SU-DHL-6 (cell line): ENCODE measurements around the gene KCNT2.

Experiments used
- H2AFZ ChIP-seq: fragments of 200-600 bp; sonication (generic); 2 replicates; pipeline ENCODE4 v1.6.1; 2014; ENCODE audit warnings: low read depth, mild to moderate bottlenecking, moderate library complexity, mixed read lengths, antibody characterized with exemption, low read length; ENCODE audit not compliant: severe bottlenecking
- H3F3A ChIP-seq: fragments of 200-600 bp; shearing (Covaris generic); 2 replicates; pipeline ENCODE4 v1.6.0; 2016; ENCODE audit warnings: antibody characterized with exemption, mild to moderate bottlenecking; ENCODE audit not compliant: insufficient read depth
- H3K27ac ChIP-seq: fragments of 200-600 bp; sonication (generic); 2 replicates; pipeline ENCODE4 v1.5.1; 2016; ENCODE audit warnings: low read depth, mild to moderate bottlenecking, low read length, moderate library complexity, mixed read lengths
- H3K27me3 ChIP-seq: fragments of 200-600 bp; sonication (generic), shearing (Covaris generic); 2 replicates; pipeline ENCODE4 v1.6.0; 2014; ENCODE audit warnings: mild to moderate bottlenecking, low read length
- H3K36me3 ChIP-seq: fragments of 200-600 bp; sonication (generic); 2 replicates; pipeline ENCODE4 v1.6.1; 2014; ENCODE audit warnings: mild to moderate bottlenecking, low read length, mixed read lengths
- H3K4me2 ChIP-seq: fragments of 300-600, 200-600 bp; shearing (Covaris generic), sonication (generic); 2 replicates; pipeline ENCODE4 v1.6.0; 2014; ENCODE audit warnings: low read length, low read depth, mild to moderate bottlenecking; ENCODE audit not compliant: poor library complexity, severe bottlenecking
- H3K4me3 ChIP-seq: fragments of 200-600 bp; sonication (generic); 2 replicates; pipeline ENCODE4 v1.5.1; 2014; ENCODE audit warnings: antibody characterized with exemption, low read length, mild to moderate bottlenecking, mixed read lengths; ENCODE audit not compliant: insufficient read depth, poor library complexity, severe bottlenecking
- H3K79me2 ChIP-seq: fragments of 200-600 bp; sonication (generic); 2 replicates; pipeline ENCODE4 v1.6.1; 2014; ENCODE audit warnings: mild to moderate bottlenecking, low read length, moderate library complexity; ENCODE audit not compliant: insufficient read depth
- H3K9ac ChIP-seq: fragments of 200-600 bp; sonication (generic); 2 replicates; pipeline ENCODE4 v1.7.0; 2014; ENCODE audit warnings: mild to moderate bottlenecking, low read length
- H3K9me2 ChIP-seq: fragments of 200-600 bp; sonication (generic); replicated peaks from 2 replicates; pipeline ENCODE4 v1.6.1; 2014; ENCODE audit warnings: low read length; ENCODE audit not compliant: insufficient read depth
- H3K9me3 ChIP-seq: fragments of 200-600 bp; sonication (generic); 2 replicates; pipeline ENCODE4 v1.6.1; 2014; ENCODE audit warnings: low read length, mixed read lengths; ENCODE audit not compliant: insufficient read depth
- H4K20me1 ChIP-seq: fragments of 200-600 bp; sonication (generic); 2 replicates; pipeline ENCODE4 v1.6.1; 2014; ENCODE audit warnings: low read depth, mild to moderate bottlenecking, antibody characterized with exemption, low read length, moderate library complexity, mixed read lengths
- EZH2phosphoT487 ChIP-seq: fragments of 200-600 bp; sonication (generic), shearing (Covaris generic); conservative IDR thresholded peaks from 2 replicates; pipeline ENCODE4 v1.6.1; 2018; ENCODE audit warnings: mild to moderate bottlenecking, antibody characterized with exemption, low read length, moderate library complexity, mixed read lengths
- TF ChIP-seq, protein P1 (sequence below): fragments of 200-600 bp; sonication (generic); IDR thresholded peaks from one replicate; pipeline ENCODE4 v1.5.1; 2017; ENCODE audit warnings: antibody characterized with exemption, mild to moderate bottlenecking, low read length, moderate library complexity; ENCODE audit not compliant: insufficient read depth, poor library complexity, severe bottlenecking

Gene KCNT2

GRCh38 chr1:196306421-196306820, 301.8 kb downstream of the KCNT2 start:
- Histone ChIP-seq H3F3A (0 out of 2 replicates have a peak, but pooled peaks cover 4% of the 10 kb centered on the region), H3K27me3 (no peaks in the 10 kb centered on the region), H3K9me3 (no peaks in the 10 kb centered on the region), H3K79me2 (no peaks in the 10 kb centered on the region), H3K9ac (no peak overlapping the region), H2AFZ (peak overlapping the region; percentile 52), H3K36me3 (no peaks in the 10 kb centered on the region), H3K4me2 (no peak overlapping the region), H3K27ac (no peak overlapping the region), H3K9me2 (no peaks in the 10 kb centered on the region), H4K20me1 (no peaks in the 10 kb centered on the region), H3K4me3 (no peak overlapping the region)
- TF ChIP-seq, protein P1, sequence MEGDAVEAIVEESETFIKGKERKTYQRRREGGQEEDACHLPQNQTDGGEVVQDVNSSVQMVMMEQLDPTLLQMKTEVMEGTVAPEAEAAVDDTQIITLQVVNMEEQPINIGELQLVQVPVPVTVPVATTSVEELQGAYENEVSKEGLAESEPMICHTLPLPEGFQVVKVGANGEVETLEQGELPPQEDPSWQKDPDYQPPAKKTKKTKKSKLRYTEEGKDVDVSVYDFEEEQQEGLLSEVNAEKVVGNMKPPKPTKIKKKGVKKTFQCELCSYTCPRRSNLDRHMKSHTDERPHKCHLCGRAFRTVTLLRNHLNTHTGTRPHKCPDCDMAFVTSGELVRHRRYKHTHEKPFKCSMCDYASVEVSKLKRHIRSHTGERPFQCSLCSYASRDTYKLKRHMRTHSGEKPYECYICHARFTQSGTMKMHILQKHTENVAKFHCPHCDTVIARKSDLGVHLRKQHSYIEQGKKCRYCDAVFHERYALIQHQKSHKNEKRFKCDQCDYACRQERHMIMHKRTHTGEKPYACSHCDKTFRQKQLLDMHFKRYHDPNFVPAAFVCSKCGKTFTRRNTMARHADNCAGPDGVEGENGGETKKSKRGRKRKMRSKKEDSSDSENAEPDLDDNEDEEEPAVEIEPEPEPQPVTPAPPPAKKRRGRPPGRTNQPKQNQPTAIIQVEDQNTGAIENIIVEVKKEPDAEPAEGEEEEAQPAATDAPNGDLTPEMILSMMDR, result no peak
- TF ChIP-seq EZH2phosphoT487, result no peak

- no peak overlapping the region for H2AFZ ChIP-seq
- H3K9ac ChIP-seq, result no peak overlapping the region
- no peak overlapping the region for H3K4me2 ChIP-seq
- TF ChIP-seq, protein P1, result no peak
- no peak for TF ChIP-seq EZH2phosphoT487
- H3K4me3 ChIP-seq, result no peak overlapping the region
- H3K9me2 ChIP-seq, result no peaks in the 10 kb centered on the region
- no peaks in the 10 kb centered on the region for H3K79me2 ChIP-seq
- H3F3A ChIP-seq, result 0 out of 2 replicates have a peak, but pooled peaks cover 4% of the 10 kb centered on the region
- no peaks in the 10 kb centered on the region for H3K36me3 ChIP-seq
- no peaks in the 10 kb centered on the region for H3K27me3 ChIP-seq
- H3K27ac ChIP-seq, result no peak overlapping the region
- H4K20me1 ChIP-seq, result no peaks in the 10 kb centered on the region
- no peaks in the 10 kb centered on the region for H3K9me3 ChIP-seq
Observed at GRCh38 chr1:196305216-196305615, 303.0 kb downstream of the KCNT2 start.

DNA sequence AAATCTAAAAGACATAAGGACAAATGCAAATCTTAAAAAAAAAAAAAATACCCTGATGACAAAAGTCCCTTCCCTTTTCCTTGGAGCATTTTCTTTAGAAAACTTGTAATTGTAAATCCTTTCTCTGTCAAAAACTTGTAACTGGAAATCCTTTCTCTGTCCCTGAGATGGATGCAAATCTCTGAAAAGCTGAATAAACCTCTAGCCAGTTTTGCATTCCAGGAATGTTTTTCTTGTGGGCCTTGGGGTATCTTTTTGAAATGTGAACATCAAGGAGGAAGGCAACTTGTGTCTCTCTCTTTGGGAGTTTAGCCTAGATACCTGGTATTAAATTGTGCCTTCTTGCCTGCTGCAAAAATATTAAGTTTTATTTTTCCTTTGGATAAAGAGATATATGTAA, 305.3 kb downstream of the KCNT2 start:
- H3K9ac ChIP-seq, result no peak overlapping the region
- no peak overlapping the region for H3K27ac ChIP-seq
- TF ChIP-seq, protein P1, result no peak
- no peak for TF ChIP-seq EZH2phosphoT487

More for the DNA sequence above, 305.3 kb downstream of the KCNT2 start:
- Histone ChIP-seq H3K4me3 (no peak overlapping the region), H3K79me2 (no peaks in the 10 kb centered on the region), H3F3A (no peaks in the 10 kb centered on the region), H3K36me3 (no peaks in the 10 kb centered on the region), H3K4me2 (no peak overlapping the region), H3K9me3 (no peaks in the 10 kb centered on the region), H3K9me2 (no peaks in the 10 kb centered on the region), H2AFZ (no peak overlapping the region), H3K27me3 (no peaks in the 10 kb centered on the region), H4K20me1 (no peaks in the 10 kb centered on the region)
